ENCODE measurements around the gene PIAS4.
A peak's percentile ranks its signal among the peaks of the same experiment; 100 is the strongest.

The PIAS4 gene

GRCh38 chr19:4080473-4080872, 72.9 kb downstream of the PIAS4 start:
- no peak for DNase-seq

- peak; percentile 34 for DNase-seq
Observed at GRCh38 chr19:4081441-4082129, 74.0 kb downstream of the PIAS4 start.

- no peak for DNase-seq
Observed at GRCh38 chr19:4082172-4082571, 74.6 kb downstream of the PIAS4 start.

- DNase-seq, result no peak
Observed at GRCh38 chr19:4083677-4084546, 76.4 kb downstream of the PIAS4 start.

- DNase-seq, result no peak
Observed at GRCh38 chr19:4084547-4084877, 77.0 kb downstream of the PIAS4 start.

GRCh38 chr19:4086411-4086867, 78.9 kb downstream of the PIAS4 start:
- peak; percentile 33 for DNase-seq

- DNase-seq, result no peak
Observed at GRCh38 chr19:4087787-4088679, 80.5 kb downstream of the PIAS4 start.

- DNase-seq, result no peak
Observed at GRCh38 chr19:4088975-4089374, 81.4 kb downstream of the PIAS4 start.
